ENCODE measurements around the gene SNX21.

DNA sequence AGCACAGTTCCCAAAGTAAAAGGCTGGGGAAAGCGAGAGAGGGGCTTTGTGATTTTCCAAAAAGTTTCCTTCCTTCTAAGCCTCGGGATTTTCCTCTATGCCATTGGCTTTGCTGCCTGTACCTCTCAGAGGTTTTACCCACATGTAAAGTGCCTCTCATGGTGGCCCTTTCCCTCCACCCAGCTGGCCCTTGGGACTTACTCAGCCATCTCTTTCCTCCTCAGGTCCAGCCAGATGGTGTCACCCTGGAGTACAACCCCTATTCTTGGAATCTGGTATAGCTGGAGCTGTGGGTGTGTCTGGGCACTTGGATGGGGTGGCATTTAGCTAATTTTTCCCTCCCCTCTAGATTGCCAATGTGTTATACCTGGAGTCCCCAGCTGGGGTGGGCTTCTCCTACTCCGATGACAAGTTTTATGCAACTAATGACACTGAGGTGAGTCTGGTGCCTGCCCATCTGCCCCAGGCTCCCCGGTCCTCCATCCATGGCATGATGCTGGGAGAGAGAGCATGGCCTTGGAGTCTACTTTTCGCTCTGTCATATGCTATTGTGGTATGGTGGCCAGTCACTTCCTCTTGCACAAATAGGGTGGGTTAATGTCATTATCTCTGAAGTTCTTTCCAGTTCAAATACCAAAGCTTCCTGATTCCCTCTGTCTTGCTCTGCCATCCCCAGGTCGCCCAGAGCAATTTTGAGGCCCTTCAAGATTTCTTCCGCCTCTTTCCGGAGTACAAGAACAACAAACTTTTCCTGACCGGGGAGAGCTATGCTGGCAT lies 58.6 kb downstream of the SNX21 start:
- TF ChIP-seq, protein P1, sequence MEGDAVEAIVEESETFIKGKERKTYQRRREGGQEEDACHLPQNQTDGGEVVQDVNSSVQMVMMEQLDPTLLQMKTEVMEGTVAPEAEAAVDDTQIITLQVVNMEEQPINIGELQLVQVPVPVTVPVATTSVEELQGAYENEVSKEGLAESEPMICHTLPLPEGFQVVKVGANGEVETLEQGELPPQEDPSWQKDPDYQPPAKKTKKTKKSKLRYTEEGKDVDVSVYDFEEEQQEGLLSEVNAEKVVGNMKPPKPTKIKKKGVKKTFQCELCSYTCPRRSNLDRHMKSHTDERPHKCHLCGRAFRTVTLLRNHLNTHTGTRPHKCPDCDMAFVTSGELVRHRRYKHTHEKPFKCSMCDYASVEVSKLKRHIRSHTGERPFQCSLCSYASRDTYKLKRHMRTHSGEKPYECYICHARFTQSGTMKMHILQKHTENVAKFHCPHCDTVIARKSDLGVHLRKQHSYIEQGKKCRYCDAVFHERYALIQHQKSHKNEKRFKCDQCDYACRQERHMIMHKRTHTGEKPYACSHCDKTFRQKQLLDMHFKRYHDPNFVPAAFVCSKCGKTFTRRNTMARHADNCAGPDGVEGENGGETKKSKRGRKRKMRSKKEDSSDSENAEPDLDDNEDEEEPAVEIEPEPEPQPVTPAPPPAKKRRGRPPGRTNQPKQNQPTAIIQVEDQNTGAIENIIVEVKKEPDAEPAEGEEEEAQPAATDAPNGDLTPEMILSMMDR (conservative IDR thresholded peaks at IDR 0.05): 0 out of 2 replicates have a peak, but pooled peaks have one; percentile 42
- no peak for TF ChIP-seq EZH2 (IDR thresholded peaks at IDR 0.05; ENCODE audit: low read depth)

Data from PC-9 (cell line).